Gastroesophageal sphincter (tissue), 4 donors: ENCODE data around the gene NEUROD6. TPM values are rescaled to one million over a fixed set of nuclear protein-coding genes. Genes with fewer than 3 reads are reported as not detected.

Experiments
- ATAC-seq: fragments of 150-250 bp; one replicate; pipeline ENCODE4 v1.9.1; 2016; ENCODE audit warnings: mild to moderate bottlenecking, moderate library complexity
- H3K27ac ChIP-seq, 4 donors: fragments of 200-600 bp; sonication (generic) in 3 of 4; 1 replicate in 3 of 4; 2 replicates in 1 of 4; pipeline ENCODE4 v1.5.1; 2016 to 2019
- H3K27me3 ChIP-seq: fragments of 200-600 bp; sonication (generic); one replicate; pipeline ENCODE4 v1.5.1; 2019
- H3K36me3 ChIP-seq, 2 donors: fragments of 200-600 bp; sonication (generic); one replicate each; pipeline ENCODE4 v1.5.1; 2019; ENCODE audit warnings: control low read depth in 1 of 2
- H3K4me1 ChIP-seq, 3 donors: fragments of 200-600 bp; sonication (generic); 1 replicate in 2 of 3; 2 replicates in 1 of 3; pipeline ENCODE4 v1.5.1; 2016 to 2019; ENCODE audit warnings: control low read depth in 2 of 3
- H3K4me3 ChIP-seq, 2 donors: fragments of 200-600 bp; sonication (generic); one replicate each; pipeline ENCODE4 v1.5.1; 2019; ENCODE audit warnings: mild to moderate bottlenecking in 1 of 2, moderate library complexity in 1 of 2
- H3K9me3 ChIP-seq, 3 donors: fragments of 200-600 bp; sonication (generic); one replicate each; pipeline ENCODE4 v1.5.1; 2017 to 2019; ENCODE audit warnings: control low read depth in 2 of 3
- CTCF ChIP-seq, 4 experiments: fragments of 200-600 bp in 2 of 4; fragments of 450-650 bp in 2 of 4; sonication (generic) in 1 of 4; IDR thresholded peaks; one replicate each; pipeline ENCODE4 v1.5.1; 2017 to 2019; ENCODE audit warnings: antibody characterized with exemption in 4 of 4, mild to moderate bottlenecking in 2 of 4, moderate library complexity in 2 of 4
- EP300 ChIP-seq: sonication (generic); formaldehyde crosslinking; IDR thresholded peaks from one replicate; pipeline ENCODE4 v1.6.1; 2017; ENCODE audit warnings: antibody characterized with exemption, mild to moderate bottlenecking
- POLR2A ChIP-seq, 2 donors: fragments of 450-650 bp; IDR thresholded peaks; one replicate each; pipeline ENCODE4 v1.6.1; 2017; ENCODE audit warnings: antibody characterized with exemption in 2 of 2, mild to moderate bottlenecking in 2 of 2, moderate library complexity in 1 of 2
- POLR2AphosphoS5 ChIP-seq: sonication (generic); formaldehyde crosslinking; IDR thresholded peaks from one replicate; pipeline ENCODE4 v1.6.1; 2017; ENCODE audit warnings: antibody characterized with exemption
- WGBS, 2 donors: methylation state at CpG; one replicate each; pipeline ENCODE4 v1.1.5; 2018; ENCODE audit warnings: low coverage in 1 of 2; 5-methylcytosine and 5-hydroxymethylcytosine counted together
- total RNA-seq, 4 donors: library from RNA; depleted of rRNA; stranded (reverse); fragments of >200 nt; gene quantifications; one replicate each; pipeline ENCODE4 v1.1.0, GENCODE V29; 2016

The NEUROD6 gene
- total RNA-seq, 4 donors from 2014 or later: not detected

- Histone ChIP-seq H3K27ac (no peak overlapping the region), H3K9me3 (no peaks in the 10 kb centered on the region), H3K27me3 (peaks cover 41% of the 10 kb centered on the region), H3K4me3 (no peak overlapping the region), H3K36me3 (no peaks in the 10 kb centered on the region), H3K4me1 (no peaks in the 10 kb centered on the region)
- no peak for TF ChIP-seq POLR2A (IDR thresholded peaks at IDR 0.05)
- no peak for TF ChIP-seq CTCF (IDR thresholded peaks at IDR 0.05)
- no peak for TF ChIP-seq EP300
- no peak for ATAC-seq
- WGBS, 2 donors: 80 to 87% methylated on average over 5 to 7 of the region's 7 CpGs
Measured at GRCh38 chr7:31312889-31313288, 27.6 kb downstream of the NEUROD6 start.

- no peak for ATAC-seq
- Histone ChIP-seq H3K27ac (no peak overlapping the region), H3K27me3 (peaks cover 43% of the 10 kb centered on the region), H3K4me1 (no peaks in the 10 kb centered on the region), H3K9me3 (no peaks in the 10 kb centered on the region), H3K36me3 (no peaks in the 10 kb centered on the region), H3K4me3 (no peak overlapping the region)
- 18 to 29% methylated on average over 3 to 4 of the region's 6 CpGs for WGBS, 2 donors
- TF ChIP-seq POLR2AphosphoS5: no peak
- TF ChIP-seq POLR2A (IDR thresholded peaks at IDR 0.05): no peak
- TF ChIP-seq EP300: no peak
- no peak for TF ChIP-seq CTCF (IDR thresholded peaks at IDR 0.05)
Measured at GRCh38 chr7:31311552-31311951, 29.0 kb downstream of the NEUROD6 start.

GRCh38 chr7:31310321-31310935, 30.1 kb downstream of the NEUROD6 start:
- no peaks in the 10 kb centered on the region for H3K9me3 ChIP-seq
- no peak for ATAC-seq
- H3K4me1 ChIP-seq: no peaks in the 10 kb centered on the region
- H3K27ac ChIP-seq: no peak overlapping the region
- H3K4me3 ChIP-seq: no peak overlapping the region
- WGBS, 2 donors: 33 to 43% methylated on average over 3 to 4 of the region's 4 CpGs
- no peak for TF ChIP-seq POLR2AphosphoS5
- TF ChIP-seq POLR2A (IDR thresholded peaks at IDR 0.05): no peak
- TF ChIP-seq EP300: no peak
- no peak for TF ChIP-seq CTCF (IDR thresholded peaks at IDR 0.05)
- H3K36me3 ChIP-seq: no peaks in the 10 kb centered on the region
- peaks cover 50% of the 10 kb centered on the region for H3K27me3 ChIP-seq

- WGBS, 2 donors: 48 to 69% methylated on average over 4 of the region's 4 CpGs
- TF ChIP-seq EP300 (no peak), POLR2A (IDR thresholded peaks at IDR 0.05) (no peak), CTCF (IDR thresholded peaks at IDR 0.05) (no peak), POLR2AphosphoS5 (no peak)
- ATAC-seq: no peak
- Histone ChIP-seq H3K27me3 (peaks cover 41% of the 10 kb centered on the region), H3K36me3 (no peaks in the 10 kb centered on the region), H3K9me3 (no peaks in the 10 kb centered on the region), H3K4me1 (no peaks in the 10 kb centered on the region), H3K27ac (no peak overlapping the region), H3K4me3 (no peak overlapping the region)
Measured at GRCh38 chr7:31309407-31309806, 31.1 kb downstream of the NEUROD6 start.

- TF ChIP-seq CTCF (IDR thresholded peaks at IDR 0.05) (no peak), EP300 (no peak), POLR2A (IDR thresholded peaks at IDR 0.05) (no peak), POLR2AphosphoS5 (no peak)
- Histone ChIP-seq H3K4me1 (no peaks in the 10 kb centered on the region), H3K27me3 (peaks cover 41% of the 10 kb centered on the region), H3K4me3 (no peak overlapping the region), H3K27ac (no peak overlapping the region), H3K36me3 (no peaks in the 10 kb centered on the region), H3K9me3 (no peaks in the 10 kb centered on the region)
- no peak for ATAC-seq
- 71 to 76% methylated on average over 3 to 5 of the region's 5 CpGs for WGBS, 2 donors
Measured at GRCh38 chr7:31308652-31309051, 31.9 kb downstream of the NEUROD6 start.
